Mesothelial cell of epicardium (in vitro differentiated cells): ENCODE data around the gene PRSS38. TPM values are rescaled to one million over a fixed set of nuclear protein-coding genes. Genes with fewer than 3 reads are reported as not detected.
A peak's percentile ranks its signal among the peaks of the same experiment; 100 is the strongest.

Experiments used
- DNase-seq, 2 experiments: peaks; one replicate each; pipeline ENCODE4 v3.0.0; 2021; ENCODE audit warnings: low spot score in 2 of 2; ENCODE audit not compliant: unreplicated experiment in 2 of 2
- H3K27ac Mint-ChIP-seq: 2 replicates; pipeline ENCODE4 v1.8.0; 2021; ENCODE audit warnings: mixed read lengths
- H3K27me3 Mint-ChIP-seq: 2 replicates; pipeline ENCODE4 v1.8.0; 2021; ENCODE audit warnings: low read depth, mixed read lengths
- H3K36me3 Mint-ChIP-seq: 2 replicates; pipeline ENCODE4 v1.8.0; 2021; ENCODE audit warnings: mixed read lengths
- H3K4me1 Mint-ChIP-seq: 2 replicates; pipeline ENCODE4 v1.8.0; 2021; ENCODE audit warnings: mixed read lengths
- H3K4me3 Mint-ChIP-seq: 2 replicates; pipeline ENCODE4 v1.8.0; 2021; ENCODE audit warnings: mild to moderate bottlenecking, moderate library complexity, mixed read lengths
- H3K9me3 Mint-ChIP-seq: 2 replicates; pipeline ENCODE4 v1.8.0; 2021; ENCODE audit warnings: mixed read lengths
- total RNA-seq: library from RNA; stranded (reverse); gene quantifications from 3 replicates; pipeline ENCODE4 v1.2.1, GENCODE V29; 2021
- TF ChIP-seq, protein P1 (sequence below): fragments of 200-600 bp; sonication (generic); IDR thresholded peaks from one replicate; pipeline ENCODE4 v1.5.0; 2021; ENCODE audit warnings: antibody characterized with exemption; ENCODE audit not compliant: unreplicated experiment

The PRSS38 gene
- total RNA-seq, 1 donor from 2014 or later: not detected

DNA sequence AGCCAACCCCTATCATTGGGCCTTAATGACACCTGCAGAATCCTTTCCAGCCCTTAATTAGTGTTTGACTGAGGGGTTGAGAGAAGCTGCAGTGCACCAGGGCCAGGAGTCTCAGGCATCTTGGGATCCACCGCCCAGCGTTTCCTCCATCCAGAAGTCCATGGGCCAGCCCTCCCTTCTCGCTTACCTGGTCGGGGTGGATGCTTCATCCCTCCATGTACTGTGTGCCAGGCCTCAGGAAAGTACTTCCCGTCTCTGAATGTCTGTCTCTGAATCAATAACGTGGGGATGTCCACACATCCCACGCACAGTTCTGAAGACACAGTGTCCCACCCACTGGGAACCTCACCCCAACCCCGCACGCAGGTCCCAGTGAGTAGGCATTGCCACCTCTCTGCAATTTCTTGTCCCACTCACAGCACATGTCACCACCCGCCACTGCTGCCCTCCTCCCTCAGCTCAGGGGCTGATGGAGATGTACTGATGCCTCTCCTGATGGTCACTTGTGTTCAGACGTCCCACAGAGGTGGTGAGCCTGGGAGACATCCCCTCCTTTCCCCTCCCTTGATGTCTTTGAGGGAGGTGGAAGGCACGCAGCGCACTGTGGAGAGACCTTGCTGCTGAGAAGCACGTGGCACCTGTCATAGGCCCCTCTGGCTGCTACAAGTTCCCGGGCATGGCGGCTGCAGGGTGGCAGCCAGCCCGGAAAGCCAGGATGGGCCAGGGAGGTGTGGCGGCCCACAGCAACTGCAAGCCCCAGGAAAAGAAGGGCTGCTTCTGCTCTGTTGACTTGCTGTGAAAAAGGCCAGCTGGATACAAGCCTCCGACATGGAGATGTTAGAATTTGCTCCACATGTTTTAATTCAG, 29.4 kb upstream of the PRSS38 start:
- no peak overlapping the region for H3K4me3 Mint-ChIP-seq
- H3K27me3 Mint-ChIP-seq: peaks cover 15% of the 10 kb centered on the region
- TF ChIP-seq, protein P1, sequence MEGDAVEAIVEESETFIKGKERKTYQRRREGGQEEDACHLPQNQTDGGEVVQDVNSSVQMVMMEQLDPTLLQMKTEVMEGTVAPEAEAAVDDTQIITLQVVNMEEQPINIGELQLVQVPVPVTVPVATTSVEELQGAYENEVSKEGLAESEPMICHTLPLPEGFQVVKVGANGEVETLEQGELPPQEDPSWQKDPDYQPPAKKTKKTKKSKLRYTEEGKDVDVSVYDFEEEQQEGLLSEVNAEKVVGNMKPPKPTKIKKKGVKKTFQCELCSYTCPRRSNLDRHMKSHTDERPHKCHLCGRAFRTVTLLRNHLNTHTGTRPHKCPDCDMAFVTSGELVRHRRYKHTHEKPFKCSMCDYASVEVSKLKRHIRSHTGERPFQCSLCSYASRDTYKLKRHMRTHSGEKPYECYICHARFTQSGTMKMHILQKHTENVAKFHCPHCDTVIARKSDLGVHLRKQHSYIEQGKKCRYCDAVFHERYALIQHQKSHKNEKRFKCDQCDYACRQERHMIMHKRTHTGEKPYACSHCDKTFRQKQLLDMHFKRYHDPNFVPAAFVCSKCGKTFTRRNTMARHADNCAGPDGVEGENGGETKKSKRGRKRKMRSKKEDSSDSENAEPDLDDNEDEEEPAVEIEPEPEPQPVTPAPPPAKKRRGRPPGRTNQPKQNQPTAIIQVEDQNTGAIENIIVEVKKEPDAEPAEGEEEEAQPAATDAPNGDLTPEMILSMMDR: no peak
- peak in 1 of 2 experiments; percentile 33 for DNase-seq
- no peaks in the 10 kb centered on the region for H3K36me3 Mint-ChIP-seq
- no peaks in the 10 kb centered on the region for H3K9me3 Mint-ChIP-seq
- H3K4me1 Mint-ChIP-seq: peaks cover 24% of the 10 kb centered on the region
- H3K27ac Mint-ChIP-seq: no peak overlapping the region

DNA sequence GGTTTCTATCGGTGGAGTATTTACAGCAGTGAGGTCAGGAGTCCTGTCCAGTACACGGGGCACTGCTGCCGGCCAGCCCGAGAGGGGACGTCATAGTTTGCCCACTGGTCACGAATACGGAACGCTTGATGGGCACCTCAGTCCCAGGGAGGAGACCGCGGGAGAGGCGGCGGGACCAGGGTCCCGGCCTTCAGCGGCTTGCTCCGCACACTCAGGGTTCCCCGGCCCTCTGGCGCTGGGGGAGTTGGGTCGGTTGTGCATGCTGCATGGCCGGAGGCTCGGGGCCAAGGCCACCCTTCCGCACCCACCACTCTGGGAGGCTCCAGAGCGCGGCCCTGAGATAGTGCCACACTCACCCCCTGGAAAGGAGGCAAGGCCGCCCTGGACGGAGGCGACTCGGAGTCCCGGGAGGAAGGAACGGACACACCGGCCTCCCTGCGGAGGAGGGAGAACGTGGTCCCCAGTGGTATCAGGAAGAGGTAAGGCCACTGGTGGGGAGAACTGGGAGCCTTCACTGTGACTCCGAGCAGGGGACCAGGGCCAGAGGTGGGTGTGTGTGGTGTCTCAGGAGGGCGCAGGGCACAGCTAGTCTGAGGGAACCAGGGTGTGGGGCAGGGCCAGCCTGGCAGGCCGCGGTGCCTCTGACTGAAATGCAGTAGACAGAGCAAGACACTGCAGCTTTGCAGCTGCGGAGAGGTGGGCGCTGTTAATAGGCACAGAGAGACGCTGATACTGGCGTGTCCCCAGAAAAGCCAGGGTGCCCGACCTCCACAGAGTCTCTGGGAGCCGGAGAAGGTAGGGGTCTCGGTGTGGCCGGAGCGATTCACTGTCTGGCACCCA, 28.6 kb upstream of the PRSS38 start:
- DNase-seq: peak in 1 of 2 experiments; percentile 33
- Mint-ChIP-seq H3K36me3 (no peaks in the 10 kb centered on the region), H3K27me3 (peaks cover 15% of the 10 kb centered on the region), H3K4me3 (peak overlapping the region; percentile 78), H3K4me1 (peaks cover 32% of the 10 kb centered on the region), H3K27ac (peak overlapping the region; percentile 76), H3K9me3 (no peaks in the 10 kb centered on the region)
- TF ChIP-seq, protein P1: no peak

- H3K36me3 Mint-ChIP-seq: no peaks in the 10 kb centered on the region
- peak overlapping the region; percentile 78 for H3K4me3 Mint-ChIP-seq
- H3K27ac Mint-ChIP-seq: peak overlapping the region; percentile 76
- TF ChIP-seq, protein P1: no peak
- H3K27me3 Mint-ChIP-seq: peaks cover 15% of the 10 kb centered on the region
- peaks cover 40% of the 10 kb centered on the region for H3K4me1 Mint-ChIP-seq
- DNase-seq: peak; percentile 80 to 89
- H3K9me3 Mint-ChIP-seq: no peaks in the 10 kb centered on the region
Observed at GRCh38 chr1:227787513-227788270, 27.8 kb upstream of the PRSS38 start.

GRCh38 chr1:227788271-227789083, 27.0 kb upstream of the PRSS38 start:
- peak; percentile 69 to 85 for DNase-seq
- H3K4me3 Mint-ChIP-seq: peak overlapping the region; percentile 78
- peak overlapping the region; percentile 71 for H3K27ac Mint-ChIP-seq

More at GRCh38 chr1:227788271-227789083, 27.0 kb upstream of the PRSS38 start:
- TF ChIP-seq, protein P1: no peak
- Mint-ChIP-seq H3K36me3 (no peaks in the 10 kb centered on the region), H3K27me3 (peaks cover 15% of the 10 kb centered on the region), H3K9me3 (no peaks in the 10 kb centered on the region), H3K4me1 (peaks cover 46% of the 10 kb centered on the region)
